ENCODE measurements around the gene EIF4A2.

DNA sequence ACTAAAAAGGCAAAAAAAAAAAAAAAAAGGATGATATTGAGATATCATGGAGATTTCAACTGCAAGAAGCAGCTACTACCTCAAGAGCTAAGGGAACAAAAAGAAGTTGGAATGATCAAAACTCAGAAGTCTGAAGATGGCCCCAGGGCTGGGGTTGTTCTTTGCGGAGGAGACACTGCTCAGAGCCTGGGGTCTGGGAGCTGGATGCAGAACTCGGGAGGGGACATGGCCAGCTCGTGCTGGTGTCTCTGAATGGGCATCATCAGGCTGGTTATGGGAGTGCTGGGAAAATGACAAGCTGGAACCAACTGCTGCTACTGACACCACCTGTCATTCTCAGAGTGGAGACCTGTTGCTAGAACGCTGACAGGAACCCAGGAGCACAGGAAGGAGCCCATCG is 45.0 kb downstream of the EIF4A2 start:
- TF ChIP-seq, protein P1, sequence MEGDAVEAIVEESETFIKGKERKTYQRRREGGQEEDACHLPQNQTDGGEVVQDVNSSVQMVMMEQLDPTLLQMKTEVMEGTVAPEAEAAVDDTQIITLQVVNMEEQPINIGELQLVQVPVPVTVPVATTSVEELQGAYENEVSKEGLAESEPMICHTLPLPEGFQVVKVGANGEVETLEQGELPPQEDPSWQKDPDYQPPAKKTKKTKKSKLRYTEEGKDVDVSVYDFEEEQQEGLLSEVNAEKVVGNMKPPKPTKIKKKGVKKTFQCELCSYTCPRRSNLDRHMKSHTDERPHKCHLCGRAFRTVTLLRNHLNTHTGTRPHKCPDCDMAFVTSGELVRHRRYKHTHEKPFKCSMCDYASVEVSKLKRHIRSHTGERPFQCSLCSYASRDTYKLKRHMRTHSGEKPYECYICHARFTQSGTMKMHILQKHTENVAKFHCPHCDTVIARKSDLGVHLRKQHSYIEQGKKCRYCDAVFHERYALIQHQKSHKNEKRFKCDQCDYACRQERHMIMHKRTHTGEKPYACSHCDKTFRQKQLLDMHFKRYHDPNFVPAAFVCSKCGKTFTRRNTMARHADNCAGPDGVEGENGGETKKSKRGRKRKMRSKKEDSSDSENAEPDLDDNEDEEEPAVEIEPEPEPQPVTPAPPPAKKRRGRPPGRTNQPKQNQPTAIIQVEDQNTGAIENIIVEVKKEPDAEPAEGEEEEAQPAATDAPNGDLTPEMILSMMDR (optimal IDR thresholded peaks at IDR 0.05 in 1 of 3, IDR thresholded peaks at IDR 0.05 in 1 of 3, conservative IDR thresholded peaks at IDR 0.05 in 1 of 3; ENCODE audit: extremely low read depth in 1 of 3, insufficient read depth in 2 of 3, low read length in 3 of 3): no peak
- TF ChIP-seq EZH2 (IDR thresholded peaks at IDR 0.05; ENCODE audit: low read length): no peak
